Tibial nerve (tissue), 4 donors: ENCODE results near the gene SI. TPM values are rescaled to one million over a fixed set of nuclear protein-coding genes. Genes with fewer than 3 reads are reported as not detected.

Experiments used
- DNase-seq, 2 donors: peaks; one replicate each; pipeline ENCODE4 v3.0.0-alpha.2; 2019; ENCODE audit warnings: low spot score in 2 of 2
- H3K27ac ChIP-seq, 4 donors: fragments of 200-600 bp; sonication (generic) in 3 of 4; one replicate each; pipeline ENCODE4 v1.5.1; 2017 to 2019; ENCODE audit warnings: mild to moderate bottlenecking in 1 of 4
- H3K27me3 ChIP-seq, 2 donors: fragments of 200-600 bp; sonication (generic) in 1 of 2; one replicate each; pipeline versions ENCODE4 v1.5.1 to v1.6.0; 2017 to 2019
- H3K36me3 ChIP-seq, 3 donors: fragments of 200-600 bp; sonication (generic); one replicate each; pipeline ENCODE4 v1.5.1; 2018 to 2019
- H3K4me1 ChIP-seq, 4 donors: fragments of 200-600 bp; sonication (generic) in 3 of 4; one replicate each; pipeline ENCODE4 v1.5.1; 2017 to 2019
- H3K4me3 ChIP-seq, 4 donors: fragments of 200-600 bp; sonication (generic) in 3 of 4; one replicate each; pipeline ENCODE4 v1.5.1; 2017 to 2019; ENCODE audit warnings: mild to moderate bottlenecking in 1 of 4, moderate library complexity in 1 of 4
- H3K9me3 ChIP-seq, 4 donors: fragments of 200-600 bp; sonication (generic) in 3 of 4; one replicate each; pipeline ENCODE4 v1.5.1; 2017 to 2019
- CTCF ChIP-seq, 5 experiments: fragments of 200-600 bp in 3 of 5; fragments of 450-650 bp in 2 of 5; sonication (generic) in 3 of 5; IDR thresholded peaks; one replicate each; pipeline ENCODE4 v1.5.1; 2016 to 2019; ENCODE audit warnings: antibody characterized with exemption in 5 of 5, mild to moderate bottlenecking in 3 of 5, moderate library complexity in 2 of 5
- EP300 ChIP-seq, 2 donors: sonication (generic); formaldehyde crosslinking; IDR thresholded peaks; one replicate each; pipeline ENCODE4 v1.6.1; 2017; ENCODE audit warnings: antibody characterized with exemption in 2 of 2, mild to moderate bottlenecking in 1 of 2
- POLR2A ChIP-seq, 2 donors: fragments of 450-650 bp; IDR thresholded peaks; one replicate each; pipeline ENCODE4 v1.6.1; 2017; ENCODE audit warnings: antibody characterized with exemption in 2 of 2, mild to moderate bottlenecking in 2 of 2, moderate library complexity in 2 of 2
- WGBS, 2 donors: methylation state at CpG; one replicate each; pipeline ENCODE4 v1.1.5; 2018; 5-methylcytosine and 5-hydroxymethylcytosine counted together
- small RNA-seq: library from RNA; depleted of rRNA; stranded (forward); fragments of <200 nt; gene quantifications from one replicate; pipeline ENCODE3, GENCODE V24; 2016
- total RNA-seq, 4 donors: library from RNA; depleted of rRNA; stranded (reverse); fragments of >200 nt; gene quantifications; one replicate each; pipeline ENCODE4 v1.1.0, GENCODE V29; 2016

Gene SI
- total RNA-seq, 4 donors from 2014 or later: not detected

- Histone ChIP-seq H3K9me3 (no peaks in the 10 kb centered on the region), H3K27me3 (no peaks in the 10 kb centered on the region), H3K27ac (no peak overlapping the region), H3K36me3 (no peaks in the 10 kb centered on the region), H3K4me1 (no peaks in the 10 kb centered on the region), H3K4me3 (no peak overlapping the region)
- WGBS, 2 donors: 69 to 70% methylated on average over 2 of the region's 2 CpGs
- TF ChIP-seq CTCF (IDR thresholded peaks at IDR 0.05): no peak
- no peak for TF ChIP-seq POLR2A (IDR thresholded peaks at IDR 0.05)
- TF ChIP-seq EP300 (IDR thresholded peaks at IDR 0.05): no peak
- DNase-seq: no peak
Measured at GRCh38 chr3:164929642-164930041, 148.7 kb downstream of the SI start.

Small RNAs within 50 kb of the gene (small RNA-seq; reads per million reads assigned to genes)
- not detected for gene RF00019

Other genes starting within 250 kb of the SI start
- not detected for gene SLITRK3, start 117.9 kb upstream of the SI start, total RNA-seq